Measurements from ENCODE around the gene C2orf72. TPM values are rescaled to one million over a fixed set of nuclear protein-coding genes. Genes with fewer than 3 reads are reported as not detected.
A peak's percentile ranks its signal among the peaks of the same experiment; 100 is the strongest.

C2orf72 gene
- total and polyA plus RNA-seq, 2 of the 13 experiments (the other 11 are each of a cell fraction or from before 2014, with no cell fraction given), result 147 to 203 TPM

GRCh38 chr2:231052494-231053451 lies 15.4 kb downstream of the C2orf72 start (continued):
- peak; percentile 42; the same call in 1 of the 2 replicates for TF ChIP-seq MAZ (IDR thresholded peaks at IDR 0.05; ENCODE audit: borderline replicate concordance, low read depth, low read length)
- TF ChIP-seq MAZ (CRISPR knock-in tag; IDR thresholded peaks at IDR 0.05; ENCODE audit: low read depth), result peak; percentile 62; the same call in 1 of the 2 replicates
- no peak for TF ChIP-seq ZNF281 (CRISPR knock-in tag; IDR thresholded peaks at IDR 0.05; ENCODE audit: borderline replicate concordance)
- peak; percentile 82 for TF ChIP-seq ZNF619 (CRISPR knock-in tag; IDR thresholded peaks at IDR 0.05)
- TF ChIP-seq POGZ (CRISPR knock-in tag; IDR thresholded peaks at IDR 0.05), result peak; percentile 68
- no peak for TF ChIP-seq ETS1 (CRISPR knock-in tag; IDR thresholded peaks at IDR 0.05)
- no peak for TF ChIP-seq CC2D1A (CRISPR knock-in tag; IDR thresholded peaks at IDR 0.05)
- peak; percentile 63; the same call in 1 of the 2 replicates for TF ChIP-seq ZNF292 (CRISPR knock-in tag; IDR thresholded peaks at IDR 0.05; ENCODE audit: borderline replicate concordance, low read depth)
- TF ChIP-seq AKAP8 (CRISPR knock-in tag; IDR thresholded peaks at IDR 0.05), result no peak
- TF ChIP-seq ZNF367 (CRISPR knock-in tag; IDR thresholded peaks at IDR 0.05; ENCODE audit: borderline replicate concordance), result no peak
- TF ChIP-seq PPARG (CRISPR knock-in tag; conservative IDR thresholded peaks at IDR 0.05), result 0 out of 2 replicates have a peak, but pooled peaks have one; percentile 24
- 0 out of 2 replicates have a peak, but pooled peaks have one; percentile 10 for TF ChIP-seq ZNF724P (CRISPR knock-in tag; IDR thresholded peaks at IDR 0.05; ENCODE audit: borderline replicate concordance)
- TF ChIP-seq NONO (IDR thresholded peaks at IDR 0.05), result no peak
- TF ChIP-seq NONO (CRISPR knock-in tag; conservative IDR thresholded peaks at IDR 0.05), result 0 out of 2 replicates have a peak, but pooled peaks have one; percentile 45
- TF ChIP-seq POGK (CRISPR knock-in tag; conservative IDR thresholded peaks at IDR 0.05), result peak; percentile 55; the same call in 1 of the 2 replicates
- peak; percentile 52; the same call in 1 of the 2 replicates for TF ChIP-seq SATB2 (CRISPR knock-in tag; IDR thresholded peaks at IDR 0.05)
- TF ChIP-seq GPN1 (CRISPR knock-in tag; IDR thresholded peaks at IDR 0.05; ENCODE audit: borderline replicate concordance), result no peak
- TF ChIP-seq PATZ1 (CRISPR knock-in tag; IDR thresholded peaks at IDR 0.05), result peak; percentile 40
- no peak for TF ChIP-seq ZFYVE20 (CRISPR knock-in tag; IDR thresholded peaks at IDR 0.05; ENCODE audit: borderline replicate concordance, low read depth)
- TF ChIP-seq ZNF501 (CRISPR knock-in tag; IDR thresholded peaks at IDR 0.05), result peak; percentile 88

Data from HepG2 (cell line).